WTC11 (cell line): ENCODE measurements around the gene CDC6. TPM values are rescaled to one million over a fixed set of nuclear protein-coding genes. Genes with fewer than 3 reads are reported as not detected.

Source experiments
- ATAC-seq: fragments of 200-7000 bp; cut with Tn5 transposase; 2 replicates; pipeline ENCODE4 v1.10.0; 2021; ENCODE audit warnings: mild to moderate bottlenecking, moderate library complexity
- CTCF ChIA-PET: fragments of 300-600 bp; sonication (Branson Sonifier 250); formaldehyde crosslinking; loops from one replicate; lab custom pipeline; 2021; ENCODE audit warnings: antibody characterized with exemption; lab: Charles Lee
- POLR2A ChIA-PET: fragments of 350-600 bp; sonication (Branson Sonifier 250); formaldehyde crosslinking; loops from one replicate; lab custom pipeline; 2021; ENCODE audit warnings: antibody characterized with exemption; lab: Charles Lee
- DNase-seq: peaks from one replicate; pipeline ENCODE4 v3.0.0; 2021; ENCODE audit warnings: low spot score
- H3K27ac Mint-ChIP-seq: 2 replicates; pipeline ENCODE4 v1.8.0; 2021; ENCODE audit warnings: mixed read lengths
- H3K27me3 Mint-ChIP-seq: 2 replicates; pipeline ENCODE4 v1.8.0; 2021; ENCODE audit warnings: low read depth, mild to moderate bottlenecking, moderate library complexity, mixed read lengths
- H3K36me3 Mint-ChIP-seq: 2 replicates; pipeline ENCODE4 v1.8.0; 2021; ENCODE audit warnings: mixed read lengths
- H3K4me1 Mint-ChIP-seq: 2 replicates; pipeline ENCODE4 v1.8.0; 2022; ENCODE audit warnings: mixed read lengths
- H3K4me3 Mint-ChIP-seq: 2 replicates; pipeline ENCODE4 v1.8.0; 2021; ENCODE audit warnings: mild to moderate bottlenecking, moderate library complexity, mixed read lengths
- H3K9me3 Mint-ChIP-seq: 2 replicates; pipeline ENCODE4 v1.8.0; 2021; ENCODE audit warnings: mixed read lengths
- E2F1 ChIP-seq: sonication (generic); formaldehyde crosslinking; IDR thresholded peaks from 2 replicates; pipeline ENCODE4 v1.8.0; 2022; ENCODE audit warnings: mild to moderate bottlenecking, missing genetic modification reagents
- ERG ChIP-seq: fragments of 250-450 bp; sonication (Bioruptor Pico); IDR thresholded peaks from 2 replicates; pipeline ENCODE4 v1.8.0; 2021; ENCODE audit warnings: mild to moderate bottlenecking
- FOXP1 ChIP-seq: sonication (generic); formaldehyde crosslinking; IDR thresholded peaks from 2 replicates; pipeline ENCODE4 v1.8.0; 2022; ENCODE audit warnings: missing genetic modification reagents, mild to moderate bottlenecking, moderate library complexity, borderline replicate concordance
- FOXP4 ChIP-seq: sonication (generic); formaldehyde crosslinking; IDR thresholded peaks from 2 replicates; pipeline ENCODE4 v1.8.0; 2022; ENCODE audit warnings: mild to moderate bottlenecking, missing genetic modification reagents
- GABPB1 ChIP-seq: sonication (generic); formaldehyde crosslinking; IDR thresholded peaks from 2 replicates; pipeline ENCODE4 v1.8.1; 2023; ENCODE audit warnings: mild to moderate bottlenecking, missing genetic modification reagents
- GRHL2 ChIP-seq: fragments of 250-450 bp; sonication (Bioruptor Pico); IDR thresholded peaks from 2 replicates; pipeline ENCODE4 v1.8.0; 2022; ENCODE audit warnings: mild to moderate bottlenecking, moderate library complexity; ENCODE audit not compliant: insufficient replicate concordance, severe bottlenecking
- HMGXB4 ChIP-seq: sonication (generic); formaldehyde crosslinking; IDR thresholded peaks from 2 replicates; pipeline ENCODE4 v1.8.1; 2023; ENCODE audit warnings: mild to moderate bottlenecking, moderate library complexity, missing genetic modification reagents
- MYBL2 ChIP-seq: sonication (generic); formaldehyde crosslinking; IDR thresholded peaks from 2 replicates; pipeline ENCODE4 v1.8.1; 2023; ENCODE audit warnings: mild to moderate bottlenecking, moderate library complexity, missing genetic modification reagents
- RELA ChIP-seq: sonication (generic); formaldehyde crosslinking; IDR thresholded peaks from 2 replicates; pipeline ENCODE4 v1.8.1; 2022; ENCODE audit warnings: missing genetic modification reagents, mild to moderate bottlenecking, borderline replicate concordance
- SMAD3 ChIP-seq: sonication (generic); formaldehyde crosslinking; IDR thresholded peaks from 2 replicates; pipeline ENCODE4 v1.8.0; 2022; ENCODE audit warnings: missing genetic modification reagents, mild to moderate bottlenecking, borderline replicate concordance
- SOX15 ChIP-seq: fragments of 250-450 bp; sonication (Bioruptor Pico); IDR thresholded peaks from 2 replicates; pipeline ENCODE4 v1.9.0; 2021; ENCODE audit warnings: mild to moderate bottlenecking
- TEAD1 ChIP-seq: sonication (generic); formaldehyde crosslinking; IDR thresholded peaks from 2 replicates; pipeline ENCODE4 v1.8.0; 2022; ENCODE audit warnings: mild to moderate bottlenecking, missing genetic modification reagents
- TEAD4 ChIP-seq: sonication (generic); formaldehyde crosslinking; IDR thresholded peaks from 2 replicates; pipeline ENCODE4 v1.8.0; 2022; ENCODE audit warnings: mild to moderate bottlenecking, missing genetic modification reagents
- ZBTB21 ChIP-seq: sonication (generic); formaldehyde crosslinking; IDR thresholded peaks from 2 replicates; pipeline ENCODE4 v1.8.1; 2023; ENCODE audit warnings: mild to moderate bottlenecking, missing genetic modification reagents, borderline replicate concordance
- ZNF232 ChIP-seq: sonication (generic); formaldehyde crosslinking; IDR thresholded peaks from 2 replicates; pipeline ENCODE4 v1.8.0; 2022; ENCODE audit warnings: mild to moderate bottlenecking, missing genetic modification reagents
- ZNF317 ChIP-seq: sonication (generic); formaldehyde crosslinking; IDR thresholded peaks from 2 replicates; pipeline ENCODE4 v1.8.1; 2023; ENCODE audit warnings: low read depth, mild to moderate bottlenecking, moderate library complexity, missing genetic modification reagents, borderline replicate concordance
- ZNF416 ChIP-seq: fragments of 250-450 bp; sonication (Bioruptor Pico); IDR thresholded peaks from 2 replicates; pipeline ENCODE4 v1.9.0; 2021; ENCODE audit warnings: mild to moderate bottlenecking, inconsistent platforms
- ZNF425 ChIP-seq: fragments of 250-450 bp; sonication (Bioruptor Pico); conservative IDR thresholded peaks from 2 replicates; pipeline ENCODE4 v1.9.0; 2021; ENCODE audit warnings: mild to moderate bottlenecking
- total RNA-seq: library from RNA; stranded (reverse); gene quantifications from 3 replicates; pipeline ENCODE4 v1.2.3, GENCODE V29; 2021
- TF ChIP-seq, protein P1 (sequence below): sonication (generic); formaldehyde crosslinking; IDR thresholded peaks from 2 replicates; pipeline ENCODE4 v1.8.1; 2023; ENCODE audit warnings: mild to moderate bottlenecking, missing genetic modification reagents
- TF ChIP-seq, protein P2 (sequence below): sonication (generic); formaldehyde crosslinking; IDR thresholded peaks from 2 replicates; pipeline ENCODE4 v1.8.0; 2023; ENCODE audit warnings: mild to moderate bottlenecking, missing genetic modification reagents
- TF ChIP-seq, protein P3 (sequence below): sonication (generic); formaldehyde crosslinking; IDR thresholded peaks from 2 replicates; pipeline ENCODE4 v1.8.0; 2022; ENCODE audit warnings: mild to moderate bottlenecking, missing genetic modification reagents
- TF ChIP-seq, protein P4 (sequence below): sonication (generic); formaldehyde crosslinking; conservative IDR thresholded peaks from 2 replicates; pipeline ENCODE4 v1.8.1; 2023; ENCODE audit warnings: mild to moderate bottlenecking, low read depth, missing genetic modification reagents, moderate library complexity

The CDC6 gene
- total RNA-seq, 1 experiment from 2014 or later, result 125 TPM

DNA sequence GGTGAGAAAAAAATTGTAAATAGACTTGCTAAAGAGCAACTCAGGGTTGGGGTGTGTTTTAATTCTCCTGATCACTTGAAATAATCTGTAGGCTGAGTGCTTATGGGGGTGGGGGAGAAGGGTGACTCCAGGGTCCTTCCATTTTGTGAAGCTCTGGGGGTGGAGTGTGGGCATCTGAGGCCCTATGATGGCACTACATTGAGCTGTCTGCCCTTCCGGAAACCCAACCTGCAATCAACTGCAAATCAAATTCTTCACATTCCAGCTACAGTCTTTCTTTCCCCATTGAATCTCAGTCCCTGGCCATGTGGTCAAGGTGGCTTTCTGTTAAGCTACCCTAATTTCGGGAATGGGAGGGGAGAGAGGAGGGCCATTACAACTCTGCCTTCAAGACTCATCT, 6.0 kb upstream of the CDC6 start:
- Mint-ChIP-seq H3K9me3 (no peaks in the 10 kb centered on the region), H3K4me1 (peaks cover 21% of the 10 kb centered on the region), H3K36me3 (peaks cover 36% of the 10 kb centered on the region), H3K27ac (peak overlapping the region; percentile 89), H3K4me3 (no peak overlapping the region), H3K27me3 (no peaks in the 10 kb centered on the region)
- peak; percentile 30 for DNase-seq
- ChIA-PET CTCF (interaction anchor here (0.6 to 3.1 kb wide), 13 partner anchors 9 to 278 kb away, joined by 3 to 31 read pairs (median 6); partner anchors contain the start of gene WIPF2), POLR2A (interaction anchor here (0.8 kb wide), 1 partner anchor 63 kb away, joined by 4 read pairs; the partner anchor contains the start of gene WIPF2)
- peak; percentile 88 for ATAC-seq
- TF ChIP-seq GRHL2, result no peak
- no peak for TF ChIP-seq ZNF425 (CRISPR knock-in tag)
- no peak for TF ChIP-seq ZNF416 (CRISPR knock-in tag)
- no peak for TF ChIP-seq FOXP4 (CRISPR knock-in tag)
- TF ChIP-seq, protein P1, sequence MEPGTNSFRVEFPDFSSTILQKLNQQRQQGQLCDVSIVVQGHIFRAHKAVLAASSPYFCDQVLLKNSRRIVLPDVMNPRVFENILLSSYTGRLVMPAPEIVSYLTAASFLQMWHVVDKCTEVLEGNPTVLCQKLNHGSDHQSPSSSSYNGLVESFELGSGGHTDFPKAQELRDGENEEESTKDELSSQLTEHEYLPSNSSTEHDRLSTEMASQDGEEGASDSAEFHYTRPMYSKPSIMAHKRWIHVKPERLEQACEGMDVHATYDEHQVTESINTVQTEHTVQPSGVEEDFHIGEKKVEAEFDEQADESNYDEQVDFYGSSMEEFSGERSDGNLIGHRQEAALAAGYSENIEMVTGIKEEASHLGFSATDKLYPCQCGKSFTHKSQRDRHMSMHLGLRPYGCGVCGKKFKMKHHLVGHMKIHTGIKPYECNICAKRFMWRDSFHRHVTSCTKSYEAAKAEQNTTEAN (CRISPR knock-in tag), result no peak
- TF ChIP-seq, protein P2, sequence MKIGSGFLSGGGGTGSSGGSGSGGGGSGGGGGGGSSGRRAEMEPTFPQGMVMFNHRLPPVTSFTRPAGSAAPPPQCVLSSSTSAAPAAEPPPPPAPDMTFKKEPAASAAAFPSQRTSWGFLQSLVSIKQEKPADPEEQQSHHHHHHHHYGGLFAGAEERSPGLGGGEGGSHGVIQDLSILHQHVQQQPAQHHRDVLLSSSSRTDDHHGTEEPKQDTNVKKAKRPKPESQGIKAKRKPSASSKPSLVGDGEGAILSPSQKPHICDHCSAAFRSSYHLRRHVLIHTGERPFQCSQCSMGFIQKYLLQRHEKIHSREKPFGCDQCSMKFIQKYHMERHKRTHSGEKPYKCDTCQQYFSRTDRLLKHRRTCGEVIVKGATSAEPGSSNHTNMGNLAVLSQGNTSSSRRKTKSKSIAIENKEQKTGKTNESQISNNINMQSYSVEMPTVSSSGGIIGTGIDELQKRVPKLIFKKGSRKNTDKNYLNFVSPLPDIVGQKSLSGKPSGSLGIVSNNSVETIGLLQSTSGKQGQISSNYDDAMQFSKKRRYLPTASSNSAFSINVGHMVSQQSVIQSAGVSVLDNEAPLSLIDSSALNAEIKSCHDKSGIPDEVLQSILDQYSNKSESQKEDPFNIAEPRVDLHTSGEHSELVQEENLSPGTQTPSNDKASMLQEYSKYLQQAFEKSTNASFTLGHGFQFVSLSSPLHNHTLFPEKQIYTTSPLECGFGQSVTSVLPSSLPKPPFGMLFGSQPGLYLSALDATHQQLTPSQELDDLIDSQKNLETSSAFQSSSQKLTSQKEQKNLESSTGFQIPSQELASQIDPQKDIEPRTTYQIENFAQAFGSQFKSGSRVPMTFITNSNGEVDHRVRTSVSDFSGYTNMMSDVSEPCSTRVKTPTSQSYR (CRISPR knock-in tag), result no peak
- no peak for TF ChIP-seq E2F1 (CRISPR knock-in tag)
- TF ChIP-seq TEAD4, result peak; percentile 90
- TF ChIP-seq RELA (CRISPR knock-in tag), result no peak
- TF ChIP-seq ZNF232 (CRISPR knock-in tag), result no peak
- no peak for TF ChIP-seq HMGXB4
- TF ChIP-seq TEAD1, result peak; percentile 85; the same call in 1 of the 2 replicates
- TF ChIP-seq, protein P3, sequence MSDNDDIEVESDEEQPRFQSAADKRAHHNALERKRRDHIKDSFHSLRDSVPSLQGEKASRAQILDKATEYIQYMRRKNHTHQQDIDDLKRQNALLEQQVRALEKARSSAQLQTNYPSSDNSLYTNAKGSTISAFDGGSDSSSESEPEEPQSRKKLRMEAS (CRISPR knock-in tag), result 0 out of 2 replicates have a peak, but pooled peaks have one; percentile 30
- TF ChIP-seq, protein P4, sequence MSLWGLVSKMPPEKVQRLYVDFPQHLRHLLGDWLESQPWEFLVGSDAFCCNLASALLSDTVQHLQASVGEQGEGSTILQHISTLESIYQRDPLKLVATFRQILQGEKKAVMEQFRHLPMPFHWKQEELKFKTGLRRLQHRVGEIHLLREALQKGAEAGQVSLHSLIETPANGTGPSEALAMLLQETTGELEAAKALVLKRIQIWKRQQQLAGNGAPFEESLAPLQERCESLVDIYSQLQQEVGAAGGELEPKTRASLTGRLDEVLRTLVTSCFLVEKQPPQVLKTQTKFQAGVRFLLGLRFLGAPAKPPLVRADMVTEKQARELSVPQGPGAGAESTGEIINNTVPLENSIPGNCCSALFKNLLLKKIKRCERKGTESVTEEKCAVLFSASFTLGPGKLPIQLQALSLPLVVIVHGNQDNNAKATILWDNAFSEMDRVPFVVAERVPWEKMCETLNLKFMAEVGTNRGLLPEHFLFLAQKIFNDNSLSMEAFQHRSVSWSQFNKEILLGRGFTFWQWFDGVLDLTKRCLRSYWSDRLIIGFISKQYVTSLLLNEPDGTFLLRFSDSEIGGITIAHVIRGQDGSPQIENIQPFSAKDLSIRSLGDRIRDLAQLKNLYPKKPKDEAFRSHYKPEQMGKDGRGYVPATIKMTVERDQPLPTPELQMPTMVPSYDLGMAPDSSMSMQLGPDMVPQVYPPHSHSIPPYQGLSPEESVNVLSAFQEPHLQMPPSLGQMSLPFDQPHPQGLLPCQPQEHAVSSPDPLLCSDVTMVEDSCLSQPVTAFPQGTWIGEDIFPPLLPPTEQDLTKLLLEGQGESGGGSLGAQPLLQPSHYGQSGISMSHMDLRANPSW, result no peak
- TF ChIP-seq MYBL2, result no peak
- no peak for TF ChIP-seq SOX15 (CRISPR knock-in tag)
- TF ChIP-seq ERG (CRISPR knock-in tag), result no peak
- no peak for TF ChIP-seq ZNF317 (CRISPR knock-in tag)
- no peak for TF ChIP-seq FOXP1
- TF ChIP-seq GABPB1, result no peak
- no peak for TF ChIP-seq SMAD3 (CRISPR knock-in tag)
- TF ChIP-seq ZBTB21, result no peak
